AG09309 (cell line): ENCODE measurements around the gene TJP3.
"Not testable (repeated sequence)": the region's sequence is repeated elsewhere in the genome, so short reads cannot be mapped to it uniquely, and the experiment has no call there.

ENCODE experiments used
- DNase-seq: peaks from one replicate; pipeline ENCODE4 v3.0.0-alpha.2; 2010; ENCODE audit warnings: low read depth
- H3K4me3 ChIP-seq: 2 replicates; pipeline ENCODE4 v1.5.1; 2011; ENCODE audit warnings: mild to moderate bottlenecking, low read depth, low read length, moderate library complexity; ENCODE audit not compliant: control insufficient read depth
- CTCF ChIP-seq: IDR thresholded peaks from 2 replicates; pipeline ENCODE4 v1.5.1; 2011; ENCODE audit warnings: mild to moderate bottlenecking, low read depth, low read length, inconsistent platforms; ENCODE audit not compliant: insufficient read depth, control insufficient read depth; ENCODE audit errors: missing control alignments

The TJP3 gene

GRCh38 chr19:3753631-3754410, 45.6 kb downstream of the TJP3 start:
- no peak for DNase-seq
- no peak for TF ChIP-seq CTCF
- H3K4me3 ChIP-seq: no peak overlapping the region

- not testable (repeated sequence) for H3K4me3 ChIP-seq, DNase-seq
Observed at GRCh38 chr19:3757705-3758104, 49.5 kb downstream of the TJP3 start.

- DNase-seq, H3K4me3 ChIP-seq: not testable (repeated sequence)
Observed at GRCh38 chr19:3758297-3758696, 50.1 kb downstream of the TJP3 start.

- H3K4me3 ChIP-seq: no peak overlapping the region
- DNase-seq: no peak
- TF ChIP-seq CTCF: no peak
Observed at GRCh38 chr19:3759482-3760254, 51.5 kb downstream of the TJP3 start.

GRCh38 chr19:3760871-3761361, 52.7 kb downstream of the TJP3 start:
- no peak for TF ChIP-seq CTCF
- DNase-seq: no peak
- peak overlapping the region; percentile 72 for H3K4me3 ChIP-seq

GRCh38 chr19:3761382-3762129, 53.4 kb downstream of the TJP3 start, which contains the start of gene APBA3:
Gene APBA3 (minus strand): TSS chr19:3761692. CDS start chr19:3760264, 1,428 bp downstream.
- peak; percentile 73 for TF ChIP-seq CTCF

GRCh38 chr19:3762130-3762473, 53.9 kb downstream of the TJP3 start:
- H3K4me3 ChIP-seq: no peak overlapping the region

More at GRCh38 chr19:3761382-3762129, 53.4 kb downstream of the TJP3 start, which contains the start of gene APBA3:
- peak; percentile 39 for DNase-seq
- peak within 1 kb of the TSS; percentile 72 for H3K4me3 ChIP-seq

More at GRCh38 chr19:3762130-3762473, 53.9 kb downstream of the TJP3 start:
- no peak for TF ChIP-seq CTCF
- no peak for DNase-seq
